H1 (cell line): ENCODE data around the gene HTRA1. TPM values are rescaled to one million over a fixed set of nuclear protein-coding genes. Genes with fewer than 3 reads are reported as not detected.

Source experiments
- CTCF ChIA-PET: fragments of 300-600 bp; sonication (Branson Sonifier 250); formaldehyde crosslinking; loops from one replicate; lab custom pipeline; 2021; ENCODE audit not compliant: partially characterized antibody; lab: Charles Lee
- POLR2A ChIA-PET: fragments of 300-600 bp; sonication (Branson Sonifier 250); formaldehyde crosslinking; loops from one replicate; lab custom pipeline; 2021; ENCODE audit warnings: inconsistent platforms; ENCODE audit not compliant: partially characterized antibody; lab: Charles Lee
- DNase-seq, 2 experiments: peaks; one replicate each; pipeline versions ENCODE4 v3.0.0 to v3.0.0-alpha.2; 2010 to 2022; ENCODE audit warnings: low spot score in 2 of 2, low read depth in 1 of 2, mixed read lengths in 1 of 2
- FAIRE-seq: peaks from 2 replicates; lab custom pipeline; 2011; peaks lifted over from hg19 to GRCh38; lab: Jason Lieb, UNC
- H2AFZ ChIP-seq: 2 replicates; pipeline ENCODE4 v1.8.1; 2012; ENCODE audit warnings: low read length, inconsistent platforms
- H2AK5ac ChIP-seq: 2 replicates; pipeline ENCODE4 v1.6.1; 2013; ENCODE audit warnings: low read depth, low read length
- H2BK120ac ChIP-seq: replicated peaks from 2 replicates; pipeline ENCODE3; 2013; ENCODE audit warnings: low read depth, low read length, inconsistent platforms
- H2BK12ac ChIP-seq: 2 replicates; pipeline ENCODE4 v1.6.1; 2013; ENCODE audit warnings: low read depth, low read length
- H2BK15ac ChIP-seq: 2 replicates; pipeline ENCODE4 v1.6.1; 2013; ENCODE audit warnings: low read length
- H2BK20ac ChIP-seq: 2 replicates; pipeline ENCODE4 v1.6.1; 2013; ENCODE audit warnings: low read length
- H2BK5ac ChIP-seq: 2 replicates; pipeline ENCODE4 v1.6.1; 2013; ENCODE audit warnings: low read depth, low read length
- H3K14ac ChIP-seq: 2 replicates; pipeline ENCODE4 v1.6.1; 2013; ENCODE audit warnings: inconsistent platforms; ENCODE audit not compliant: insufficient read length
- H3K18ac ChIP-seq: 2 replicates; pipeline ENCODE4 v1.6.1; 2013; ENCODE audit warnings: low read length; ENCODE audit errors: extremely low read depth
- H3K23ac ChIP-seq: 2 replicates; pipeline ENCODE4 v1.6.1; 2013; ENCODE audit warnings: inconsistent platforms; ENCODE audit not compliant: insufficient read length
- H3K23me2 ChIP-seq: 2 replicates; pipeline ENCODE4 v1.6.1; 2013; ENCODE audit warnings: low read depth, low read length
- H3K27ac ChIP-seq: 2 replicates; pipeline ENCODE4 v1.6.1; 2011; ENCODE audit warnings: low read depth, low read length, inconsistent platforms
- H3K27me3 ChIP-seq, 4 experiments: replicated peaks in 1 of 4; 1 replicate in 1 of 4; 2 replicates in 3 of 4; pipeline versions ENCODE4 v1.6.1 to v1.8.1; 2011 to 2013; ENCODE audit warnings: low read length in 3 of 4, mild to moderate bottlenecking in 3 of 4, inconsistent platforms in 2 of 4, mixed read lengths in 2 of 4, moderate library complexity in 1 of 4; ENCODE audit not compliant: control insufficient read depth in 3 of 4, insufficient read depth in 3 of 4; ENCODE audit errors: extremely low read depth in 1 of 4
- H3K36me3 ChIP-seq, 4 experiments: 2 replicates each; pipeline versions ENCODE4 v1.6.1 to v1.8.1; 2011 to 2013; ENCODE audit warnings: mild to moderate bottlenecking in 4 of 4, low read length in 3 of 4, moderate library complexity in 2 of 4, control low read depth in 1 of 4, inconsistent platforms in 1 of 4; ENCODE audit not compliant: insufficient read depth in 4 of 4, control insufficient read depth in 2 of 4
- H3K4ac ChIP-seq: replicated peaks from 2 replicates; pipeline ENCODE3; 2013; ENCODE audit warnings: low read length, low read depth, mixed read lengths, inconsistent platforms; ENCODE audit not compliant: insufficient read length
- H3K4me1 ChIP-seq, 4 experiments: replicated peaks in 1 of 4; 1 replicate in 1 of 4; 2 replicates in 3 of 4; pipeline versions ENCODE4 v1.6.1 to v1.8.1; 2011 to 2013; ENCODE audit warnings: low read length in 3 of 4, inconsistent platforms in 2 of 4, mixed read lengths in 1 of 4; ENCODE audit not compliant: insufficient read depth in 4 of 4, control insufficient read depth in 3 of 4
- H3K4me2 ChIP-seq, 2 experiments: 2 replicates each; pipeline versions ENCODE4 v1.6.1 to v1.8.1; 2011 to 2013; ENCODE audit warnings: low read depth in 2 of 2, low read length in 2 of 2, control low read depth in 1 of 2, inconsistent platforms in 1 of 2, mild to moderate bottlenecking in 1 of 2; ENCODE audit not compliant: insufficient read depth in 1 of 2
- H3K4me3 ChIP-seq, 4 experiments: fragments of 200-600, 300-600 bp in 1 of 4; sonication (generic), shearing (Covaris generic), sonication (Bioruptor Twin) in 1 of 4; 2 replicates each; pipeline versions ENCODE4 v1.5.1 to v1.8.1; 2011 to 2016; ENCODE audit warnings: low read length in 4 of 4, low read depth in 3 of 4, control low read depth in 2 of 4, inconsistent platforms in 2 of 4, mild to moderate bottlenecking in 2 of 4, mixed read lengths in 1 of 4, moderate library complexity in 1 of 4; ENCODE audit not compliant: insufficient read depth in 2 of 4; ENCODE audit errors: extremely low read depth in 1 of 4
- H3K56ac ChIP-seq: replicated peaks from 2 replicates; pipeline ENCODE3; 2013; ENCODE audit warnings: low read depth, mild to moderate bottlenecking, mixed read lengths, low read length, inconsistent platforms; ENCODE audit not compliant: insufficient read length
- H3K79me1 ChIP-seq: 2 replicates; pipeline ENCODE4 v1.6.1; 2013; ENCODE audit warnings: low read depth, low read length, control low read depth
- H3K79me2 ChIP-seq, 2 experiments: 2 replicates each; pipeline versions ENCODE4 v1.6.1 to v1.8.1; 2012 to 2013; ENCODE audit warnings: low read length in 2 of 2, mild to moderate bottlenecking in 2 of 2, inconsistent platforms in 1 of 2; ENCODE audit not compliant: insufficient read depth in 2 of 2, control insufficient read depth in 1 of 2
- H3K9ac ChIP-seq, 4 experiments: replicated peaks in 1 of 4; 1 replicate in 1 of 4; 2 replicates in 3 of 4; pipeline versions ENCODE4 v1.6.1 to v1.8.1; 2011 to 2013; ENCODE audit warnings: low read depth in 3 of 4, low read length in 3 of 4, control low read depth in 2 of 4, mild to moderate bottlenecking in 2 of 4, moderate library complexity in 2 of 4, inconsistent platforms in 1 of 4; ENCODE audit errors: extremely low read depth in 1 of 4
- H3K9me3 ChIP-seq, 2 experiments: 2 replicates each; pipeline versions ENCODE4 v1.6.1 to v1.8.1; 2012 to 2013; ENCODE audit warnings: mild to moderate bottlenecking in 2 of 2, moderate library complexity in 2 of 2, control low read depth in 1 of 2, inconsistent platforms in 1 of 2, low read depth in 1 of 2, low read length in 1 of 2, mixed read lengths in 1 of 2; ENCODE audit not compliant: insufficient read depth in 2 of 2
- H4K20me1 ChIP-seq, 2 experiments: replicated peaks in 1 of 2; 2 replicates each; pipeline versions ENCODE3 to v1.8.1; 2011 to 2013; ENCODE audit warnings: inconsistent platforms in 2 of 2, low read length in 2 of 2, mild to moderate bottlenecking in 1 of 2; ENCODE audit not compliant: insufficient read depth in 2 of 2, control insufficient read depth in 1 of 2
- H4K5ac ChIP-seq: 2 replicates; pipeline ENCODE4 v1.6.1; 2013; ENCODE audit warnings: low read length, low read depth, mixed read lengths, inconsistent platforms; ENCODE audit not compliant: insufficient read length
- H4K8ac ChIP-seq: 2 replicates; pipeline ENCODE4 v1.8.0; 2013; ENCODE audit warnings: mild to moderate bottlenecking, moderate library complexity, low read length, inconsistent platforms; ENCODE audit not compliant: insufficient read depth; ENCODE audit errors: extremely low read depth
- H4K91ac ChIP-seq: replicated peaks from 2 replicates; pipeline ENCODE3; 2013; ENCODE audit warnings: low read length, mixed read lengths, inconsistent platforms; ENCODE audit not compliant: insufficient read length
- BCL11A ChIP-seq, 2 experiments: IDR thresholded peaks; one replicate each; pipeline ENCODE4 v1.6.1; 2011; ENCODE audit warnings: low read depth in 2 of 2, low read length in 2 of 2, mild to moderate bottlenecking in 2 of 2
- SP4 ChIP-seq: IDR thresholded peaks from 2 replicates; pipeline ENCODE4 v1.6.1; 2012; ENCODE audit warnings: low read length, inconsistent platforms
- WGBS, 2 experiments: shearing (Covaris generic) in 1 of 2; methylation state at CpG; one replicate each; pipeline versions ENCODE4 v1.1.6 to v1.1.7; 2013 to 2015; ENCODE audit warnings: low lambda C conversion rate in 2 of 2, mixed read lengths in 2 of 2, inconsistent platforms in 1 of 2, low coverage in 1 of 2, missing lambda C conversion rate in 1 of 2; ENCODE audit not compliant: insufficient replicate concordance in 2 of 2, insufficient coverage in 1 of 2, insufficient read length in 1 of 2; ENCODE audit errors: extremely low coverage in 1 of 2, missing lambda C conversion rate in 1 of 2; 5-methylcytosine and 5-hydroxymethylcytosine counted together
- polyA plus RNA-seq, 7 experiments: library from polyadenylated mRNA; depleted of rRNA in 3 of 7; stranded (reverse) in 5 of 7; unstranded in 2 of 7; fragments of >200 nt in 5 of 7; fragments of 200-250 nt in 2 of 7; gene quantifications; 1 replicate in 5 of 7; 2 replicates in 1 of 7; 4 replicates in 1 of 7; pipeline versions ENCODE4 v1.2.1 to v1.2.3, GENCODE V29; 2011 to 2013; ENCODE audit warnings: missing spikeins in 2 of 7, mixed read lengths in 2 of 7
- total RNA-seq: library from RNA; stranded (reverse); fragmentation: NEBNext Ultra II Directional; extraction: Animal tissue kit (Norgen Biotek cat#: 25700); gene quantifications from 2 replicates; pipeline ENCODE4 v1.2.1, GENCODE V29; 2021

HTRA1 gene
- total and polyA plus RNA-seq, 2 of the 8 experiments (the other 6 are each of a cell fraction or from before 2014, with no cell fraction given) = 15.8 to 20.1 TPM

DNA sequence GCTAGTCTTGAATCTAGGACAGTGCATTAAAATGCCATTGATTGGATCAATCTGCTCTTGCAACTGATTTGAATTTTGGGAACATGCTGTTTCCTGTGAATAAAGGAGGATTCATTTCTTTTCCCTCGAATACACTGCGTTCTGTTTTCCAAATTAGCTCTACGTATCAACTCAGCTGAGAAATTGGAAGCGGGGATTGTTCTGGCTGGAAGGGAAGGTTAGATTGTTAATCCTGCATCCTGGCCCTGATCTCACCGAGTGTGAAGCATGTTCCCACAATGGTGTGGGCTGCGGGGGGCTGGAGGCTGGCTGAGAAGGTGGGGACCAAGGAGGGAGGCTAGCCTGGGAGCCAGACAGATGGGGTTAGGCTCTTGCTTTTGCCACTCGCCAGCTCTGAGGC, 17.6 kb downstream of the HTRA1 start:
- no peaks in the 10 kb centered on the region for H3K36me3 ChIP-seq
- H3K56ac ChIP-seq = no peak overlapping the region
- no peaks in the 10 kb centered on the region for H3K27me3 ChIP-seq
- no peak overlapping the region for H3K23ac ChIP-seq
- H2BK12ac ChIP-seq = no peak overlapping the region
- H2AK5ac ChIP-seq = no peak overlapping the region
- H4K8ac ChIP-seq = no peak overlapping the region
- DNase-seq = no peak
- H3K18ac ChIP-seq = no peak overlapping the region
- no peak overlapping the region for H3K14ac ChIP-seq
- no peak overlapping the region for H3K27ac ChIP-seq
- no peaks in the 10 kb centered on the region for H4K20me1 ChIP-seq
- H3K4ac ChIP-seq = no peak overlapping the region
- no peak overlapping the region for H3K4me3 ChIP-seq
- H3K9me3 ChIP-seq = peaks cover 0 to 5% of the 10 kb centered on the region in 2 experiments; a peak in 1 of 4 replicates
- H3K79me2 ChIP-seq = no peaks in the 10 kb centered on the region
- H4K5ac ChIP-seq = no peak overlapping the region
- FAIRE-seq = no peak
- H3K9ac ChIP-seq = no peak overlapping the region
- WGBS, 2 experiments = 86% methylated on average over 7 of the region's 7 CpGs; no CpG with 5 or more reads in 1 of the 2 experiments
- ChIA-PET CTCF (interaction anchor here (0.9 to 1.2 kb wide), 3 partner anchors 13 to 193 kb away, joined by 3 read pairs; no protein-coding TSS in a partner anchor), POLR2A (interaction anchor here (0.6 to 0.7 kb wide), 2 partner anchors 174 to 931 kb away, joined by 3 to 4 read pairs; no protein-coding TSS in a partner anchor)
- no peak overlapping the region for H2BK5ac ChIP-seq
- H3K79me1 ChIP-seq = no peaks in the 10 kb centered on the region
- peaks cover 7 to 28% (median 17%) of the 10 kb centered on the region in 4 experiments for H3K4me1 ChIP-seq
- no peak overlapping the region for H3K4me2 ChIP-seq
- H2BK20ac ChIP-seq = no peak overlapping the region
- H2BK15ac ChIP-seq = no peak overlapping the region
- no peak overlapping the region for H4K91ac ChIP-seq
- no peaks in the 10 kb centered on the region for H3K23me2 ChIP-seq
- H2AFZ ChIP-seq = no peak overlapping the region
- H2BK120ac ChIP-seq = no peak overlapping the region
- TF ChIP-seq SP4 (no peak), BCL11A (IDR thresholded peaks at IDR 0.05; ENCODE audit: low read depth in 2 of 2, low read length in 2 of 2) (no peak)
